OCI-LY1 (cell line): ENCODE results near the gene UBTD1.

Source experiments
- H2AFZ ChIP-seq: fragments of 200-600 bp; sonication (generic), shearing (Covaris generic); 2 replicates; pipeline ENCODE4 v1.6.0; 2014; ENCODE audit warnings: antibody characterized with exemption, mild to moderate bottlenecking, low read length
- H3F3A ChIP-seq: fragments of 200-600 bp; sonication (generic), shearing (Covaris generic); 2 replicates; pipeline ENCODE4 v1.6.0; 2014; ENCODE audit warnings: mild to moderate bottlenecking, antibody characterized with exemption, low read length, moderate library complexity; ENCODE audit not compliant: insufficient read depth
- H3K27ac ChIP-seq: fragments of 200-600 bp; sonication (generic); 2 replicates; pipeline ENCODE4 v1.5.1; 2014; ENCODE audit warnings: low read length, mixed run types, mild to moderate bottlenecking, low read depth; ENCODE audit not compliant: poor library complexity, severe bottlenecking
- H3K27me3 ChIP-seq: fragments of 200-600 bp; sonication (generic); 2 replicates; pipeline ENCODE4 v1.6.0; 2014; ENCODE audit warnings: antibody characterized with exemption, mild to moderate bottlenecking, low read length, moderate library complexity; ENCODE audit not compliant: insufficient read depth
- H3K36me3 ChIP-seq: fragments of 200-600 bp; sonication (generic); 2 replicates; pipeline ENCODE4 v1.6.1; 2014; ENCODE audit warnings: mild to moderate bottlenecking, antibody characterized with exemption, low read length, moderate library complexity, mixed read lengths; ENCODE audit not compliant: insufficient read depth
- H3K4me1 ChIP-seq: fragments of 200-600 bp; sonication (generic); 2 replicates; pipeline ENCODE4 v1.5.1; 2014; ENCODE audit warnings: mild to moderate bottlenecking, low read length, moderate library complexity; ENCODE audit not compliant: insufficient read depth, severe bottlenecking
- H3K4me2 ChIP-seq: fragments of 200-600 bp; sonication (generic), shearing (Covaris generic); 2 replicates; pipeline ENCODE4 v1.6.1; 2014; ENCODE audit warnings: low read length
- H3K4me3 ChIP-seq: fragments of 200-600 bp; sonication (generic); 2 replicates; pipeline ENCODE4 v1.5.1; 2014; ENCODE audit warnings: low read length, low read depth, mild to moderate bottlenecking, mixed read lengths; ENCODE audit not compliant: poor library complexity, severe bottlenecking
- H3K79me2 ChIP-seq: fragments of 200-600 bp; shearing (Covaris generic); 2 replicates; pipeline ENCODE4 v1.6.1; 2016; ENCODE audit warnings: mixed run types, low read length, mixed read lengths; ENCODE audit not compliant: insufficient read depth
- H3K9ac ChIP-seq: fragments of 200-600 bp; sonication (generic), shearing (Covaris generic); 2 replicates; pipeline ENCODE4 v1.6.1; 2014; ENCODE audit warnings: mild to moderate bottlenecking, low read length, mixed read lengths
- H3K9me2 ChIP-seq: fragments of 200-600 bp; sonication (generic), shearing (Covaris generic); 2 replicates; pipeline ENCODE4 v1.6.1; 2014; ENCODE audit warnings: low read depth, mild to moderate bottlenecking, low read length, mixed read lengths
- H3K9me3 ChIP-seq: fragments of 200-600 bp; shearing (Covaris generic); 2 replicates; pipeline ENCODE4 v1.6.1; 2014; ENCODE audit warnings: low read length, mixed read lengths
- H4K20me1 ChIP-seq: fragments of 200-600 bp; sonication (generic), shearing (Covaris generic); 2 replicates; pipeline ENCODE4 v1.6.0; 2016; ENCODE audit warnings: mild to moderate bottlenecking, low read length; ENCODE audit not compliant: insufficient read depth
- CTCF ChIP-seq: fragments of 200-600 bp; sonication (generic), shearing (Covaris generic); IDR thresholded peaks from 2 replicates; pipeline ENCODE4 v1.5.1; 2017; ENCODE audit warnings: mild to moderate bottlenecking, antibody characterized with exemption, low read length, moderate library complexity, mixed read lengths
- EZH2 ChIP-seq: fragments of 200-600 bp; sonication (generic), shearing (Covaris generic); IDR thresholded peaks from 2 replicates; pipeline ENCODE4 v1.8.0; 2017; ENCODE audit warnings: borderline replicate concordance, mixed run types, mild to moderate bottlenecking, antibody characterized with exemption, low read length, moderate library complexity, mixed read lengths

The UBTD1 gene

GRCh38 chr10:97506199-97506991 lies 7.7 kb downstream of the UBTD1 start:
- Histone ChIP-seq H3K9me3 (no peaks in the 10 kb centered on the region), H3K4me2 (no peak overlapping the region), H3F3A (no peaks in the 10 kb centered on the region), H4K20me1 (no peaks in the 10 kb centered on the region), H3K36me3 (no peaks in the 10 kb centered on the region), H3K4me3 (no peak overlapping the region), H3K27ac (no peak overlapping the region), H2AFZ (no peak overlapping the region), H3K79me2 (no peaks in the 10 kb centered on the region), H3K9me2 (no peaks in the 10 kb centered on the region), H3K27me3 (no peaks in the 10 kb centered on the region), H3K4me1 (no peaks in the 10 kb centered on the region), H3K9ac (no peak overlapping the region)
- TF ChIP-seq CTCF (no peak), EZH2 (no peak)

DNA sequence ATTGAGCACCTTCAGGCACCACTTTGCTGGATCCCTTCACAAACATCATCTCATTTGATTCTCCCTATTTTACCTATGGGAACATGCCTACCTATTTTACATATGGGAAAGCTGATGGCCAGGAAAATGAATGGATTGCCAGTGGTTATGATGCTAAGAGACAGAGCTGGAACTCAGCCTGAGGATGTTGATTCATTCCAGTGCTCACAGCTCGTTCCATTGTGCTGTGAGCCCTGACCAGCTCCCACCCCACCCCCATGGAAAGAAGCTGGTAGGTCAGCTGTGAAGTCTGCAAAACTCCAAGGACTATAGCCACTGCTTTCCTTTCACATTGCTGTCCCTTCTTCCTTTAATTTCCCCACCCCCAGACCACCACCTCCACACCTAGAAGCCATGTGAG lies 9.6 kb downstream of the UBTD1 start:
- H3K9me2 ChIP-seq, result no peaks in the 10 kb centered on the region
- no peaks in the 10 kb centered on the region for H3K9me3 ChIP-seq
- no peak overlapping the region for H3K4me3 ChIP-seq
- no peaks in the 10 kb centered on the region for H3K27me3 ChIP-seq
- no peak overlapping the region for H2AFZ ChIP-seq
- H4K20me1 ChIP-seq, result no peaks in the 10 kb centered on the region
- TF ChIP-seq CTCF, result no peak
- H3K79me2 ChIP-seq, result no peaks in the 10 kb centered on the region
- H3K9ac ChIP-seq, result no peak overlapping the region
- H3K4me1 ChIP-seq, result no peaks in the 10 kb centered on the region
- H3K36me3 ChIP-seq, result no peaks in the 10 kb centered on the region
- no peak overlapping the region for H3K27ac ChIP-seq
- H3F3A ChIP-seq, result no peaks in the 10 kb centered on the region
- no peak overlapping the region for H3K4me2 ChIP-seq

DNA sequence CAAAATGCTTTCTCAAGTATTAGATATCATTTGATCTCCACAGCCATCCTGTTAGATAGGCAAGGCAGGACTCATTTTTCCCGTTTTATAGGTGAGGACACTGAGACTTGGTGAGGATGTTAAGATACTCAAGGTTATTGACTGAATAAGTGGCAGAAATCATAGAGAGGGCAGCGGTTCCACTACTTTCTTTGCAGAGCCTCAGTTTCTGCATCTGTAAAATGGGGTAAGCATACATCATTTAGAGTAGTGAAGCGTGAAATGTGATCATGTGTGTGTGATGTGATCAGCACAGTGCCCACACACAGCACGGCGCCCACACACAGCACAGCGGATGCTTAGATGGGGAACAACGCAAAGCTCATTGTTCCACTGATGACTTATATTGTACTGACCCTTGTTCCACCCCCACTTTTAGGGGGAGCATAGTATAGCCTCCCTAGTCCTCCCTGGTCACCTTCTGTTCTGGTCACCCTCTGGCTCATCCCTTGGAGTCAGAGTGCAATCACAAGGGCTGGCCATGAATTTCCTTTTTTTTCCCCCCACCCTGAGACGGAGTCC lies 10.5 kb downstream of the UBTD1 start:
- Histone ChIP-seq H3K27me3 (no peaks in the 10 kb centered on the region), H3K9ac (no peak overlapping the region), H3K9me2 (no peaks in the 10 kb centered on the region), H2AFZ (no peak overlapping the region), H3K4me2 (no peak overlapping the region), H4K20me1 (no peaks in the 10 kb centered on the region), H3K4me3 (no peak overlapping the region), H3K79me2 (no peaks in the 10 kb centered on the region), H3K36me3 (no peaks in the 10 kb centered on the region), H3K9me3 (no peaks in the 10 kb centered on the region), H3K4me1 (no peaks in the 10 kb centered on the region), H3K27ac (no peak overlapping the region), H3F3A (no peaks in the 10 kb centered on the region)
- TF ChIP-seq CTCF (no peak), EZH2 (no peak)
